ENCODE measurements around the gene TSR1. TPM values are rescaled to one million over a fixed set of nuclear protein-coding genes. Genes with fewer than 3 reads are reported as not detected.
A peak's percentile ranks its signal among the peaks of the same experiment; 100 is the strongest.

The TSR1 gene
- total RNA-seq, 4 donors from 2014 or later: 40.0 to 48.0 (median 44.5) TPM

- intact Hi-C loops (cut with DNase I; ENCODE audit: low total_unique reads): no loop called here
- DNase-seq (ENCODE audit: low spot score in 2 of 2): no peak
- no peak overlapping the region for H3K4me3 ChIP-seq (ENCODE audit: low read depth, poor library complexity, severe bottlenecking)
- no peak for TF ChIP-seq CTCF (IDR thresholded peaks at IDR 0.05)
- no peak for TF ChIP-seq POLR2A (IDR thresholded peaks at IDR 0.05)
- WGBS, 2 donors: 97 to 99% methylated on average over 5 to 6 of the region's 6 CpGs
These were observed 15.0 kb upstream of the TSR1 start for GRCh38 chr17:2351269-2351668.

- TF ChIP-seq POLR2A (IDR thresholded peaks at IDR 0.05) (no peak), CTCF (IDR thresholded peaks at IDR 0.05) (no peak)
- WGBS, 2 donors: 65% methylated on average over 11 of the region's 11 CpGs
- intact Hi-C loops (cut with DNase I; ENCODE audit: low total_unique reads): no loop called here
- H3K4me3 ChIP-seq (ENCODE audit: low read depth, poor library complexity, severe bottlenecking): no peak overlapping the region
- DNase-seq (ENCODE audit: low spot score in 2 of 2): peak in 1 of 2 donors; percentile 81
These were observed 11.8 kb upstream of the TSR1 start for GRCh38 chr17:2347805-2348685.

- 81 to 84% methylated on average over 8 of the region's 8 CpGs for WGBS, 2 donors
- intact Hi-C loops (cut with DNase I; ENCODE audit: low total_unique reads): no loop called here
- DNase-seq (ENCODE audit: low spot score in 2 of 2): peak in 1 of 2 donors; percentile 78
These were observed 10.2 kb upstream of the TSR1 start for GRCh38 chr17:2346475-2346874.

GRCh38 chr17:2344528-2344927 lies 8.3 kb upstream of the TSR1 start:
- intact Hi-C loops (cut with DNase I; ENCODE audit: low total_unique reads): no loop called here
- WGBS, 2 donors: 83 to 89% methylated on average over 10 of the region's 10 CpGs
- TF ChIP-seq CTCF (IDR thresholded peaks at IDR 0.05) (no peak), POLR2A (IDR thresholded peaks at IDR 0.05) (no peak)
- no peak for DNase-seq (ENCODE audit: low spot score in 2 of 2)
- no peak overlapping the region for H3K4me3 ChIP-seq (ENCODE audit: low read depth, poor library complexity, severe bottlenecking)

More at GRCh38 chr17:2346475-2346874, 10.2 kb upstream of the TSR1 start:
- H3K4me3 ChIP-seq (ENCODE audit: low read depth, poor library complexity, severe bottlenecking): no peak overlapping the region
- no peak for TF ChIP-seq POLR2A (IDR thresholded peaks at IDR 0.05)
- TF ChIP-seq CTCF (IDR thresholded peaks at IDR 0.05): no peak

- no peak for TF ChIP-seq POLR2A (IDR thresholded peaks at IDR 0.05)
- no peak for TF ChIP-seq CTCF (IDR thresholded peaks at IDR 0.05)
- DNase-seq (ENCODE audit: low spot score in 2 of 2): peak in 1 of 2 donors; percentile 81
- intact Hi-C loops (cut with DNase I; ENCODE audit: low total_unique reads): no loop called here
- no peak overlapping the region for H3K4me3 ChIP-seq (ENCODE audit: low read depth, poor library complexity, severe bottlenecking)
- 64 to 65% methylated on average over 5 of the region's 5 CpGs for WGBS, 2 donors
These were observed 7.2 kb upstream of the TSR1 start for GRCh38 chr17:2343421-2343820.

Measured in lower leg skin (tissue), 4 donors.